ENCODE data around the gene MYL3. TPM values are rescaled to one million over a fixed set of nuclear protein-coding genes. Genes with fewer than 3 reads are reported as not detected.
"Not testable (repeated sequence)": the region's sequence is repeated elsewhere in the genome, so short reads cannot be mapped to it uniquely, and the experiment has no call there.

The MYL3 gene
- total RNA-seq, 1 donor from 2014 or later: not detected

- no peak for DNase-seq (ENCODE audit: low spot score in 2 of 2)
- no peak for FAIRE-seq
Measured at GRCh38 chr3:46835491-46835890, 27.8 kb downstream of the MYL3 start.

- FAIRE-seq: no peak
- DNase-seq (ENCODE audit: low spot score in 2 of 2): no peak
Measured at GRCh38 chr3:46835054-46835453, 28.2 kb downstream of the MYL3 start.

GRCh38 chr3:46833346-46834300 lies 29.6 kb downstream of the MYL3 start:
- FAIRE-seq (no peak), DNase-seq (ENCODE audit: low spot score in 2 of 2) (no peak)

- FAIRE-seq (no peak), DNase-seq (ENCODE audit: low spot score in 2 of 2) (no peak)
Measured at GRCh38 chr3:46831841-46832240, 31.4 kb downstream of the MYL3 start.

- FAIRE-seq (no peak), DNase-seq (ENCODE audit: low spot score in 2 of 2) (no peak)
Measured at GRCh38 chr3:46831316-46831715, 31.9 kb downstream of the MYL3 start.

- no peak for FAIRE-seq
Measured at GRCh38 chr3:46830801-46831200, 32.4 kb downstream of the MYL3 start.

GRCh38 chr3:46829699-46830208 lies 33.5 kb downstream of the MYL3 start:
- no peak for DNase-seq (ENCODE audit: low spot score in 2 of 2)
- FAIRE-seq: no peak

More at GRCh38 chr3:46830801-46831200, 32.4 kb downstream of the MYL3 start:
- DNase-seq (ENCODE audit: low spot score in 2 of 2): no peak

- no peak for FAIRE-seq
- no peak for DNase-seq (ENCODE audit: low spot score in 2 of 2)
Measured at GRCh38 chr3:46825450-46825849, 37.8 kb downstream of the MYL3 start.

GRCh38 chr3:46824211-46824970 lies 38.9 kb downstream of the MYL3 start:
- DNase-seq (ENCODE audit: low spot score in 2 of 2) (no peak), FAIRE-seq (no peak)

- DNase-seq (ENCODE audit: low spot score in 2 of 2); FAIRE-seq: not testable (repeated sequence)
Measured at GRCh38 chr3:46823314-46823713, 39.9 kb downstream of the MYL3 start.

- FAIRE-seq: no peak
- no peak for DNase-seq (ENCODE audit: low spot score in 2 of 2)
Measured at GRCh38 chr3:46821553-46821952, 41.7 kb downstream of the MYL3 start.

GRCh38 chr3:46820852-46821251 lies 42.4 kb downstream of the MYL3 start:
- DNase-seq (ENCODE audit: low spot score in 2 of 2) (no peak), FAIRE-seq (no peak)

GRCh38 chr3:46812237-46812791 lies 50.9 kb downstream of the MYL3 start:
- DNase-seq (ENCODE audit: low spot score in 2 of 2) (peak in 1 of 2 donors; percentile 63), FAIRE-seq (no peak)

- DNase-seq (ENCODE audit: low spot score in 2 of 2) (no peak), FAIRE-seq (no peak)
Measured at GRCh38 chr3:46811615-46812236, 51.5 kb downstream of the MYL3 start.

- not testable (repeated sequence) for DNase-seq (ENCODE audit: low spot score in 2 of 2); FAIRE-seq
Measured at GRCh38 chr3:46808766-46809165, 54.5 kb downstream of the MYL3 start.

Other genes starting within 250 kb of the MYL3 start
- 1.2 TPM for gene ALS2CL, start 169.8 kb downstream of the MYL3 start, total RNA-seq
- gene TMIE, start 162.1 kb downstream of the MYL3 start, total RNA-seq: 1.2 TPM
- gene PRSS50, start 145.6 kb downstream of the MYL3 start, total RNA-seq: not detected
- gene PTH1R, start 14.3 kb upstream of the MYL3 start, total RNA-seq: 2.0 TPM
- gene CCDC12, start 113.3 kb upstream of the MYL3 start, total RNA-seq: 25.3 TPM
- 4.9 TPM for gene NBEAL2, start 116.2 kb upstream of the MYL3 start, total RNA-seq